NCI-H2196 (cell line): ENCODE results near the gene SCT.

ENCODE experiments used
- DNase-seq: peaks from one replicate; lab custom pipeline; 2025; ENCODE audit not compliant: unreplicated experiment; lab: John Stamatoyannopoulos, UW

The SCT gene

DNA sequence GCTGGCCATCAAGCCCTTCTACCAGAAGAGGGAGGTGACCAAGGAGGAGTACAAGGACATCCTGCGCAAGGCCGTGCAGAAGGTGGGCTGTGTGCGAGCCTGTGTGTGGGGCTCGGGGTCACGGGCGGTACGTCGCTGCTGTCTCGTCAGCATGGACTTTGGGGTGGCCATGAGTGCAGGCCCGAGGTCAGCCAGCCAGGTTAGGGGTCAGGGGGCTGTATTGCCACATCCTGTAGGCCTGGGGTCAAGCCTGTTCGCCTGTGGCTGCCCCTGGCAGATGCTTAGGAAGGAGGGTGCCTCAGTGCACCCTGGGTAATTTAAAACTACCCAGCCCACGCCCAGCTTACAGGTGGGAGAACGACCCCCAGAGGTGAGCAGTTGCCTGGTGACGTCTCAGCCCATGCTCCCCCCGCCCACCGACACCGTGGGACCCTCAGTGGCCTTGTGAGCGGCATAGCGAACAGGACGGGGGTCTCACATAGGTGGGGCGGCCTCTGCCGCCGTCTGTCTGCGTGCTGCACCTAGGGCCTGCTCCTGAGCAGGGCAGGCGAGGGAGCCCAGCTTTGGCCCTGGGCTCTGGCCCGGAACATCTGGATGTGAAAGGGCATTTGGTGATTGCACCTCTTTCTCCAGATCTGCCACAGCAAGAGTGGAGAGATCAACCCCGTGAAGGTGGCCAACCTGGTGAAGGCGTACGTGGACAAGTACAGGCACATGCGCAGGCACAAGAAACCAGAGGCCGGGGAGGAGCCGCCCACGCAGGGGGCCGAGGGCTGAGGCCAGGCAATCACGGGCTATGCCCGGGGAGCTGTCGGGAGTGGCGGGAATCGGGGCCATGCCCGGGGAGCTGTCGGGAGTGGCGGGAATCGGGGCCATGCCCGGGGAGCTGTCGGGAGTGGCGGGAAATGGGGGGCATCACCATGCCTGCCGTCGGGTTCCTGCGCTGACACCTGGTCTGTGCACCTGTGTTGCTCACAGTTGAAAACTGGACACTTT lies 15.7 kb downstream of the SCT start:
- no peak for DNase-seq

DNA sequence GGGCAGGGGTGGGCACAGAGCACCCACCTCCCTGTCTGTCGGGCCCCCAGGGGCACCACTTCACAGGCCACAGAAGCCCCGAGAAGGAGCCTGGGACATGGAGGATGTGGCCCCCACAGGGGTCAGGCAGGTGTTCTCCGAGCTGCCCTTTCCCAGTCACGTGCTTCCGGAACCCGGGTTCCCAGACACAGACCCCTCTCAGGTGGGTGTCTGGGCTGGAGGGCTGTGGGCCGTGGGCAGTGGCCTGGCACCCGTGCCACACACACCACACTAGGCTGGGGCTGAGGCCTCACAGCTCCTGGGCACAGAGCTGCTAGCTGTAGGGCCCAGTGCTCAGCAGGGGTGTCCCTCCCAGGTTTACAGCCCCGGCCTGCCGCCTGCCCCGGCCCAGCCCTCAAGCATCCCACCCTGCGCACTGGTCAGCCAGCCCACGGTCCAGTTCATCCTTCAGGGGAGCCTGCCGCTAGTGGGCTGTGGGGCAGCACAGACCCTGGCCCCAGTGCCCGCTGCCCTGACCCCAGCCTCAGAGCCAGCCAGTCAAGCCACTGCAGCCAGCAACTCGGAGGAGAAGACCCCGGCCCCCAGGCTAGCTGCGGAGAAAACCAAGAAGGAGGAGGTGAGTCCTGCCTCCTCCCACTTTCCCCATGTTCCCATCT lies 16.7 kb downstream of the SCT start:
- DNase-seq: no peak

DNA sequence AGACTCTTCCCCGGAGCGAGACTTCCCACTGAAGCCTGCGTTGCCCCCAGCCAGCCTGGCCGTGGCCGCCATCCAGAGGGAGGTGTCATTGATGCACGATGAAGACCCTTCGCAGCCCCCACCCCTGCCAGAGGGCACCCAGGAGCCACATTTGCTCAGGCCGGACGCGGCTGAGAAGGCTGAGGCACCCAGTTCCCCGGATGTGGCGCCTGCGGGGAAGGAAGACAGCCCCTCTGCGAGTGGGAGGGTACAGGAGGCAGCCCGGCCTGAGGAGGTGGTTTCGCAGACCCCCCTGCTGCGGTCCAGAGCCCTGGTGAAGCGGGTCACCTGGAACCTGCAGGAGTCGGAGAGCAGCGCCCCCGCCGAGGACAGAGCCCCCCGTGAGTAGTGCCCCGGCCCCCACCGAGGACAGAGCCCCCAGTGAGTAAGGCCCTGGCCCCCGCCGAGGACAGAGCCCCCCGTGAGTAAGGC lies 17.6 kb downstream of the SCT start:
- no peak for DNase-seq

DNA sequence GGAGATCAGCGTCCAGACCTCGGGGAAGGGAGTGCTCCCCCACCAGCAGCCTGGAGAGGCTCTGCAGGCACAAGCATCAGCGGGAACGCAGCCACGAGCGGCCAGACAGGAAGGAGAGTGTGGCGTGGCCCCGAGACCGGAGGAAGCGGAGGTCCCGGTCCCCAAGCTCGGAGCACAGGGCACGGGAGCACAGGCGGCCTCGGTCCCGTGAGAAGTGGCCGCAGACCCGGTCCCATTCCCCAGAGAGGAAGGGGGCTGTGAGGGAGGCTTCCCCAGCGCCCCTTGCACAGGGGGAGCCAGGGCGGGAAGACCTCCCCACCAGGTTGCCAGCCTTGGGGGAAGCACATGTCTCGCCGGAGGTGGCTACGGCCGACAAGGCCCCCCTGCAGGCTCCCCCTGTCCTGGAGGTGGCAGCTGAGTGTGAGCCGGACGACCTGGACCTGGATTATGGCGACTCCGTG lies 18.2 kb downstream of the SCT start:
- no peak for DNase-seq

DNA sequence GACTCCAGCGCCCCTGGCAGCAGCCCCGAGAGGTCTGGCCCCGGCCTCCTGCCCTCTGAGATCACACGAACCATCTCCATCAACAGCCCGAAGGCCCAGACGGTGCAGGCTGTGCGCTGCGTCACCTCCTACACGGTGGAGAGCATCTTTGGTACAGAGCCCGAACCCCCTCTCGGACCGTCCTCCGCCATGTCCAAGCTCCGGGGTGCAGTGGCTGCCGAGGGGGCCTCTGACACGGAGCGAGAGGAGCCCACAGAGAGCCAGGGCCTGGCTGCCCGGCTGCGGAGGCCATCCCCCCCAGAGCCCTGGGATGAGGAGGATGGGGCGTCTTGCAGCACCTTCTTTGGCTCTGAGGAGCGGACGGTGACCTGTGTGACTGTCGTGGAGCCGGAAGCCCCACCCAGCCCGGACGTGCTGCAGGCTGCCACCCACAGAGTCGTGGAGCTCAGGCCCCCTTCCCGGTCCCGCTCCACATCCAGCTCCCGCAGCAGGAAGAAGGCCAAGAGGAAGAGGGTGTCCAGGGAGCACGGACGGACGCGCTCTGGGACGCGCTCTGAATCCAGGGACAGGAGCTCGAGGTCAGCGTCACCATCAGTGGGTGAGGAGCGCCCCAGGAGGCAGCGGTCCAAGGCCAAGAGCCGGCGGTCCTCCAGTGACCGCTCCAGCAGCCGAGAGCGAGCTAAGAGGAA lies 18.9 kb downstream of the SCT start:
- DNase-seq: no peak

DNA sequence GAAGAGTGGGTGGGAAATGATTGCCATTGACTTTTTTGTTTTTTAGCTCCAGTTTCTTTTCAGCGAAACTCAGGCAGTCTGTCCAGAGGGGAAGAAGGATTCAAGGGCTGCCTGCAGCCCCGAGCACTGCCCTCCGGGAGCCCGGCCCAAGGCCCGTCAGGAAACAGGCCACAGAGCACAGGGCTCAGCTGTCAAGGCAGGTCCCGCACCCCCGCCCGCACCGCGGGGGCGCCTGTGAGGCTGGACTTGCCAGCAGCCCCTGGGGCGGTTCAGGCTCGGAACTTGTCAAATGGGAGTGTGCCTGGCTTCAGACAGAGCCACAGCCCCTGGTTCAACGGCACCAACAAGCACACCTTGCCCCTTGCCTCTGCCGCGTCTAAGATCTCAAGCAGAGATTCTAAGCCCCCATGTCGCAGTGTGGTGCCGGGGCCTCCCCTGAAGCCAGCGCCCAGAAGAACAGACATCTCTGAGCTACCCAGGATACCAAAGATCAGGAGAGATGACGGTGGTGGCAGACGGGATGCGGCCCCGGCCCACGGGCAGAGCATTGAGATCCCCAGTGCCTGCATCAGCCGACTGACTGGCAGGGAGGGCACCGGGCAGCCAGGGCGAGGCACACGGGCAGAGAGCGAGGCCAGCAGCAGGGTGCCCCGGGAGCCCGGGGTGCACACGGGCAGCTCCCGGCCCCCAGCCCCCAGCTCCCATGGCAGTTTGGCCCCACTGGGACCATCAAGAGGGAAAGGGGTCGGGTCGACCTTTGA lies 19.8 kb downstream of the SCT start:
- DNase-seq: no peak

DNA sequence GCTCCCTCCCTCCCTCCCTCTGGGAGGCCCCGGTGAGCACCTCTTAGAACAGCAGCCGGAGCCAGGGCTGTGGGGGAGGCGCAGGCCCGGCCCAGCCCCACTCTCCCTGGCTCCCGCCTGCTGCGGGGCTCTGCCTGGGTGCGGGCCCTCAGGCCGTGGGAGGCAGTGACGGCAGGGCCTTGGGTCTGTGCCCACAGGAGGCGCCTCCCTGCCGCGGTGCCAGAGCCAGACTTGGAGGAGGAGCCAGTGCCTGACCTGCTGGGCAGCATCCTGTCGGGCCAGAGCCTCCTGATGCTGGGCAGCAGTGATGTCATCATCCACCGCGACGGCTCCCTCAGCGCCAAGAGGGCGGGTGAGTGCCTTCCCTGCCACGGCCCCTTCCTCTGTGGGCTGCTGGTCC lies 20.7 kb downstream of the SCT start:
- DNase-seq: peak; percentile 97

DNA sequence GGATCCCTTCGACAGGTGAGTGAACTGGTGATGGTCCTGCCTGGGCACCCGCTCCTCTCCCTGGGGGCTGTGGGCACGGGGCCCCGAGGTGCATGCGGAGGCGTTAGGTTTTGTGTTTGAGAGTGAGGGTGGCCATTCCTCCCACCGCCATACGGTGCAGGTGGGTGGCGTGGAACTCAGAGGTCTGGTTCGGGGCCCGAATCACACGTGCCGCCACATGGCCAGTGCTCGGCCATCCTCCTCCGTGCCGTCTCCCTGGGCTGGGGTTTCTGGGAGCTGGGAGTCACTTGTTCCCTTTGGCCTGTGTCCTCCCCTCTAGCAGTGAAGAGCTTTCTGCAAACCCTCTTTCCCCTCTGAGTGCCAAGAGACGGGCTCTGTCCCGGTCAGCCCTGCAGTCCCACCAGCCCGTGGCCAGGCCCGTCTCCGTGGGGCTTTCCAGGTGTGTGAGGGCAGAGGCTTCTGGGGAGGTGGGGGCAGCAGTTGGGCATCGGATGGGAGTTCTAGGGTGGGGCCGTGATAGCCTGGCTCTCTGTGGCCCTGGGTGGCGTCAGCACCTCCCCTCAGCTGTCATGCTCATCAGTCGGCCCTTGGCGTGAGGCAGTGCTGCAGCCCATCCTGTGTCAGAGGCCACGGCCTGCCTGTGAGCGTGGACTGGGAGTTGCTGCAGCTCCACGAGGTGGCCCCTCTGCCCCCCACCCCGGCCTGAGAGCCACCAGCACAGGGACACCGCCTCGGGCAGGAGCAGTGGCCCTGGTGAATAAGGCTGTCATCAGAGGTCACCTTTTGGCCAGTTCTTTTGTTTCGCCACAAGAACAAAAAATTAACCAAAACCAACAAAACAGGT lies 21.5 kb downstream of the SCT start:
- DNase-seq: no peak

DNA sequence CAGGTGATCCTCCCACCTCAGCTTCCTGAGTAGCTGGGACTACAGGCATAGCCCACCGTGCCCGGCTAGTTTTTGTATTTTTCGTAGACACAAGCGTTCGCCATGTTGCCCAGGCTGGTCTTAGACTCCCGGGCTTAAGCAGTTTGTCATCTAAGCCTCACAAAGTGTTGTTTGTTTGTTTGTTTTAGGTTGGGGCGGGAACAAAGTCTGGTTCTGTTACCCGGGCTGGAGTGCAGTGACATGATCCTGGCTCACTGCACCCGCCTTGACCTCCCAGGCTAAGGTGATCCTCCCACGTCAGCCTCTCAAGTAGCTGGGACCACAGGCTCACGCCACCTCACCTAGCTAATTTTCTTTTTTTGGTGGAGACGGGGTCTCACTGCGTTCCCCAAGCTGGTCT lies 23.8 kb downstream of the SCT start:
- no peak for DNase-seq

DNA sequence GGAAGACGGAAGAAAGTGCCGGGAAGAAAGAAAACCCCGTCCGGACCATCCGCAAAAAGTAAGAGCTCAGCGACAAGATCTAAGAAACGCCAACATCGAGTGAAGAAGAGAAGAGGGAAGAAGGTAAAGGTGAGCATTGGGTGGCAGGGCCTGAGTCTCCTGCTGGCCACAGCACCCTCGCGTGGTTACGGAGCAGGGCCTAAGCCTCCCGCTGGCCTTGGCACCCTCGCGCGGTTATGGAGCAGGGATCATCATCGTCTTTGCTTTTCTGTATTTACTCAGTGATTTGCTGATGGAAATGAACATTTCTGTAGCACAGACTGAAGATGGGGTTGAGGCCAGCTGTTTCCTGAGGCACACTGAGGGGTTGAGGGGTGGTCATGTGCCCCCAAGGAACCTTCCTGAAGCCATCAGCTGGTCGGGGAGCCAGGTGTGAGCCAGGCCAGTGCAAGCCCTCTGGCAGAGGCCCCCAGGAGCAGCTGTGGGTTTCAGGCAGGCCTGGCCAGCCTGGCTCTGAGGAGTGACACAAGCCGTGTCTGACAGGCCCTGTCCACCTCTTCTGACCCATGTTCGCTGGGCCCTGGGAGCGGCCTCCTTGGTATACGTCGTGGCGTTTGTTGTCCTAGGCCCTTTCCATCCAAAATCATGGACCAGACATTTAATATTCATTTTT lies 25.3 kb downstream of the SCT start:
- no peak for DNase-seq

DNA sequence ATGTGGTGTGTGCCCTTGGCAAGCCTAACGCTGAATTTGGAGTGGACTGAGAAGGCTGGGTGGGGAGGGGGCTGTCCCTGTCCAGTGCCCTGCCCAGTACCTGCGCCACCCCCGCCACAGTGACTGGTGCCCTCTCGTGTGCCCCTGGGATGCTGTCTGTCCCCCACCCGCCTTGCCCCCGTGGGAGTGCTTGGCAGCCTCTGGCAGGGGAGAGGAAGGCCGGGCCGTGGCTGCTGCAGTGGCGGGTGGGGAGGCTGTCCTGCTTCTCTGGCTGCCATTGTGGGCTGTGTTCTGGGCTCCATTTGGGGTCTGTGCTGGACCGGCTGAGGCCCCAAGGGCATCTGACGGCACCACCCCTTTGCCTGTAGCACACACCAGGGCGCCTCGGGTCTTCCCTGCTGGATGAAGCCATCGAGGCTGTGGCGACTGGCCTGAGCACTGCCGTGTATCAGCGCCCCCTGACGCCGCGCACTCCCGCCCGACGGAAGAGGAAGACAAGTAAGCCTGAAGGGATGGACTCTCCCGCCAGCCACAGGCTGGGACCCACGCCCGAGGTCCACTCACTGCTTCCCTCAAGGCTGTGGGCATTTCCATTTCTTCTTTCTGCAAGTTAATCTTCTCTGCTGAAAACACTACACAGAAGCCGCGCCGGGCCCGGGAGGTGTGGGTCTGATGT lies 28.8 kb downstream of the SCT start:
- DNase-seq: no peak

DNA sequence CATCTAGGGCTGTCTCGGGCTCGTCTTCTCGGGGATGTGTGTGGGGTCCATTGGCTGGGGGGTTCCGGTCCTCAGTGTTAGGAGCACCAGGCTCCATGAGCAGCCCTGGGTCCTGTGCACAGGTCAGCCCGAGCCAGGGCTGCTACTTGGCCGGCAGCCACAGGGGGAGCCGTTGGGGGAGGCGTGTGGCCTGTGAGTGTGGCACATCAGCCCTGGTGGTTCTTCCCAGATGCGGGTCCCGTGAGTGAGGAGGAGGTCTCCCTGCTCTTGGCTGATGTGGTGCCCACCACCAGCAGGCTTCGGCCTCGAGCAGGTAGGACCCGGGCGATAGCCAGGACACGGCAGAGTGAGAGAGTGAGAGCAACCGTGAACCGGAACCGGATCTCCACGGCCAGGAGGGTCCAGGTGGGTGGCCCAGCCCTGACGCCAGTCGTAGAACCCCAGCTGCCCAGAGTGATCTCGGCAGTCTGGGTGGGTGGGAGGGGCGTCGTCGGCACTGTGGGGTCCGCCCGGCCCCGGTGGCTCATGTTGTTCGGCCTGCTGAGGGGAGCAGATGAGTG lies 29.7 kb downstream of the SCT start:
- no peak for DNase-seq

DNA sequence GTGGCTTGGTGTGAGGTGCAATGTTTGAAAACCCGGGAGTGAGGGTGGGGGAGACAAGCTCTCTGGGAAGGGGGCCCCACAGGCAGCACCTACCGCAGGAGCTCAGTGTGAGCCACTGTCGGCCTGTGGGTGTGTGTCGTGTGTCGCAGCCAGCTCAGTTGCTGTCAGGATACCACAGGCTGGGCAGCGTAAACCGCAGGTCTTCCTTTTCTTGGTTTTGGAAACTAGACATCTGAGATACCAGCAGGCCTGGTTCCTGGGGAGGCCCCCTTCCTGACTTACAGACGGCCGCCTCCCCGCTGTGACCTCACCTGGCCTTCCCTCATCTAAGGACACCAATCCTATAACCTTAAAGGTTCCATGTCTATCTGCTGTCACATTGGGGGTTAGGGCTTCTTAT lies 30.6 kb downstream of the SCT start:
- no peak for DNase-seq

DNA sequence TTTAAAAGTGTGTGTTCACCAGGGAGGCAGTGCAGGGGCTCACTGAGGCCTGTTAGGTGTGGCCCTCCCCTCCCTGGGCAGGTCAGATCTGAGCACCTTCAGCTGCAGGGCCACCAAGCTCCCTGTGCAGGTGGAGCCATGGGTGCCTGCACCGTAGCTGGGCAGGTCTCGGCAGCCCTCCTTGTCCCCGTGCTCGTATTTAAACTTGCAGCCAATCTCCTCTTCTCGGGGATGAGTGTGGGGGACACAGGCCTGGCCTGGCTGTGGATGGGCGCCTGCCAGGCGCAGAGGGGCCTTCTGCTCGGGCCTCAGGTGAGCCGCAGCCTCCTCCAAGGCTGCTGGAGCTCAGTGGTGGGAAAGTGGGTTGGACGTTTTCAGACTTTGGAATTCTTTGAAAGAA lies 31.6 kb downstream of the SCT start:
- DNase-seq: no peak

DNA sequence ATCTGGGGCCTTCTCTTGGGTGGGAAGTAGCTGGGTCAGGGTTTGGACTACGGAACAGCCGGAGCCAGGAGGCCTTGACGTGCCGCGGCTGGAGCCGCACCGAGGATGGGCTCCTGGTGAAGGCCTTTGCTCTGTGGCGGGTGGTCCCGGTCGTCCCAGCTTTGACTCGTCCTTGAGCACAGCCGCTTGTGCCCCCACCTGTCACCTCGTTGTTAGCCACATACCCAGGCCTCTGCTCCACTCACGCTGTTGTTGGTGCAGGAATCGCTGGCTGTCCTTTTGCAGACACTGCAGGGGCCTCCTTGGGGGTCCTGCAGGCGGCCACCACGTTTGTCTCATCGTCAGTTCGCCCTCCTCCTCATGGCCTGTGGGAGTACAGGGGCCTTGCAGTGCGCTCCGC lies 33.6 kb downstream of the SCT start:
- DNase-seq: no peak

DNA sequence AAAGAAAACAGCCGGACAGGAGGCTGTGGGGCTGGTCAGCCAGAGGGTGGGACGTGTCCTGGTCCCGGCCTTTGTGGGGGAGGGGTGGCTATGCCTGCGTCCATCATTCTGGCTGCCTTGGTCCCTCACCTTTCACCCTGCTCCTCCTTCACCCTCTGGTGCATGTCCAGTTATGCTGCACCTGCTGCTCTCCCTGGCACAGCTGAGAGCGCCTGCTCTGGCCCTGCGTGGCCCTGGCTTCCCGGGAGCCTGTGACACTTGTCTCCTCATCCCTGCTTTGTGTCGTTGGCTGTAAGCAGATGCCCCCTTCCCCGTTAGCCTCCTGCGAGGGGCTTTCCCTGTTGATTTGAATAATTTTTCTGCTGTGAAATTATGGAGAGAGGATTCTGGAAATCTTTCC lies 34.1 kb downstream of the SCT start:
- DNase-seq: no peak

DNA sequence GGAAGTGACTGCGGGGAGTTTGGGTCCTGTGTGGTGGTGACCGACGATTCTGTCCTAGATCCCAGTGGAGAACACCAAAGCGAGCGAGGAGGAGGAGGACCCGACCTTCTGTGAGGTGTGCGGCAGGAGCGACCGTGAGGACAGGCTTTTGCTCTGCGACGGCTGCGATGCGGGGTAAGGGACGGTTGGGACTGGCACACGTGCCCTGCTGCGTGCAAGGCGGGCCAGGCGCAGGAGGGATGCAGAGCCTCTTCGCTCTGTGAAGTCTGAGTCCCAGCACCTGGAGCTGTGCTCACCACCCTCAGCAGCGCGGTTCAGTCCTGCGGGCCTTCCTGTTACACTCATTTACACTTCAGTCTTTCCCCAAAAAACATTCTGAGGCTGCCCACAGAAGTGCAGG lies 34.5 kb downstream of the SCT start:
- no peak for DNase-seq

DNA sequence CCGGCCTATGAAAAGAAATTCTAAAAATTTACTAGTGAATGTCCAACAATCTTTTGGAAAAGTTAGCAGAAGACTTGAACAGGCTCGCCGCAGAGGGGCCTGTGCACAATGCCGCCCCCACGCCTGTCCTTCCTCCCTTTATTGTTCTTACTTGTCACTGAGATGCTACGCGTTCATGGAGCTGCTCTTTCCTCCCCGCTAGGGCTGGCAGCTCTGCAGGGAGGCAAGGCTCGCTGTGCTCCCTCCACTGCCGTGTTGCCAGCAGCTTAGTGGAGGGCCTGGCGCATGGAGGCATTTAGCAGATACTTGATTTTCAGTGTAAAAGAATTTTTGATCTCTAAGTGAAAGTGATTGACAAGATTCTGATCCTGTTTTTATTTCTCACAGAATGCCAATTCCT lies 36.0 kb downstream of the SCT start:
- no peak for DNase-seq

DNA sequence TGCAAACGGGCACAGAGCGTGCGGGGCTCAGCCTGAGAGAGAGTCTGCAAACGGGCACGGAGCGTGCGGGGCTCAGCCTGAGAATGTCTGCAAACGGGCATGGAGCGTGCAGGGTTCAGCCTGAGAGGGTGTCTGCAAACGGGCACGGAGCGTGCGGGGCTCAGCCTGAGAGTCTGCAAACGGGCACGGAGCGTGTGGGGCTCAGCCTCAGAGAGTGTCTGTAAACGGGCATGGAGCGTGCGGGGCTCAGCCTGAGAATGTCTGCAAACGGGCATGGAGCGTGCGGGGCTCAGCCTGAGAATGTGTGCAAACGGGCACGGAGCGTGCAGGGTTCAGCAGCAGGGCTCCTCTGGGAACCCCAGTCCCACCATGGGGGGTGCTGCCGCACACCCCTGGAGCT lies 37.2 kb downstream of the SCT start:
- no peak for DNase-seq
